ENCODE measurements around the gene RPL6.

DNA sequence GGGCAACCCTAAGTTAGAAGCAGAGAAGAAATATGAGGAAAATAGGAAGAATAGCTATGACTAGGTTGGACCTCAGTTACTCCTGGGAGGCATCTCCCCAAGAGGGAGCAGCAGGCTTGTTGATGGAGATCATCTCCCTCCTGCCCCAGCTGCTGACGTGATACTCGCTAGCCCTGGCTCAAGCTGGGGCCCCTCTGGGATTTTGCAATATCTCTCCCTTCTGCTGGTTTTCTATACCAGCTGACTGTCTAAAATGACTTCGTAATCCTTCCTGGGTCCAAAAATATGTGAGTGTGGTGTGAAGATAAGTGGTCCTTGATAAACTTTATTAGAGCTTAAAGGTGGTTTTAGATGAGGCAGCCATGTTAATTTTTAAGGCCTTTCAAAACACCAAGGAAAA lies 22.7 kb downstream of the RPL6 start:
- TF ChIP-seq POLR2AphosphoS5 (IDR thresholded peaks at IDR 0.05; ENCODE audit: low read depth, low read length) (no peak), SIN3A (IDR thresholded peaks at IDR 0.05; ENCODE audit: borderline replicate concordance, insufficient read depth, low read length) (no peak)
- TF ChIP-seq, protein P1, sequence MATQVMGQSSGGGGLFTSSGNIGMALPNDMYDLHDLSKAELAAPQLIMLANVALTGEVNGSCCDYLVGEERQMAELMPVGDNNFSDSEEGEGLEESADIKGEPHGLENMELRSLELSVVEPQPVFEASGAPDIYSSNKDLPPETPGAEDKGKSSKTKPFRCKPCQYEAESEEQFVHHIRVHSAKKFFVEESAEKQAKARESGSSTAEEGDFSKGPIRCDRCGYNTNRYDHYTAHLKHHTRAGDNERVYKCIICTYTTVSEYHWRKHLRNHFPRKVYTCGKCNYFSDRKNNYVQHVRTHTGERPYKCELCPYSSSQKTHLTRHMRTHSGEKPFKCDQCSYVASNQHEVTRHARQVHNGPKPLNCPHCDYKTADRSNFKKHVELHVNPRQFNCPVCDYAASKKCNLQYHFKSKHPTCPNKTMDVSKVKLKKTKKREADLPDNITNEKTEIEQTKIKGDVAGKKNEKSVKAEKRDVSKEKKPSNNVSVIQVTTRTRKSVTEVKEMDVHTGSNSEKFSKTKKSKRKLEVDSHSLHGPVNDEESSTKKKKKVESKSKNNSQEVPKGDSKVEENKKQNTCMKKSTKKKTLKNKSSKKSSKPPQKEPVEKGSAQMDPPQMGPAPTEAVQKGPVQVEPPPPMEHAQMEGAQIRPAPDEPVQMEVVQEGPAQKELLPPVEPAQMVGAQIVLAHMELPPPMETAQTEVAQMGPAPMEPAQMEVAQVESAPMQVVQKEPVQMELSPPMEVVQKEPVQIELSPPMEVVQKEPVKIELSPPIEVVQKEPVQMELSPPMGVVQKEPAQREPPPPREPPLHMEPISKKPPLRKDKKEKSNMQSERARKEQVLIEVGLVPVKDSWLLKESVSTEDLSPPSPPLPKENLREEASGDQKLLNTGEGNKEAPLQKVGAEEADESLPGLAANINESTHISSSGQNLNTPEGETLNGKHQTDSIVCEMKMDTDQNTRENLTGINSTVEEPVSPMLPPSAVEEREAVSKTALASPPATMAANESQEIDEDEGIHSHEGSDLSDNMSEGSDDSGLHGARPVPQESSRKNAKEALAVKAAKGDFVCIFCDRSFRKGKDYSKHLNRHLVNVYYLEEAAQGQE (IDR thresholded peaks at IDR 0.05; ENCODE audit: insufficient read depth in 1 of 2, low read depth in 2 of 2, low read length in 2 of 2), result no peak

Data from PFSK-1 (cell line).